Fibroblast of mammary gland (primary cell): ENCODE measurements around the gene HSPB1.

ENCODE experiments used
- DNase-seq: peaks from one replicate; pipeline ENCODE4 v3.0.0-alpha.2; 2010; ENCODE audit warnings: low read depth
- H3K4me3 ChIP-seq: 2 replicates; pipeline ENCODE4 v1.5.1; 2011; ENCODE audit warnings: low read depth, mild to moderate bottlenecking, low read length, moderate library complexity; ENCODE audit not compliant: control insufficient read depth
- TF ChIP-seq, protein P1 (sequence below): conservative IDR thresholded peaks from 2 replicates; pipeline ENCODE4 v1.5.1; 2011; ENCODE audit warnings: low read depth, low read length, inconsistent platforms; ENCODE audit not compliant: control insufficient read depth, insufficient read depth

The HSPB1 gene

DNA sequence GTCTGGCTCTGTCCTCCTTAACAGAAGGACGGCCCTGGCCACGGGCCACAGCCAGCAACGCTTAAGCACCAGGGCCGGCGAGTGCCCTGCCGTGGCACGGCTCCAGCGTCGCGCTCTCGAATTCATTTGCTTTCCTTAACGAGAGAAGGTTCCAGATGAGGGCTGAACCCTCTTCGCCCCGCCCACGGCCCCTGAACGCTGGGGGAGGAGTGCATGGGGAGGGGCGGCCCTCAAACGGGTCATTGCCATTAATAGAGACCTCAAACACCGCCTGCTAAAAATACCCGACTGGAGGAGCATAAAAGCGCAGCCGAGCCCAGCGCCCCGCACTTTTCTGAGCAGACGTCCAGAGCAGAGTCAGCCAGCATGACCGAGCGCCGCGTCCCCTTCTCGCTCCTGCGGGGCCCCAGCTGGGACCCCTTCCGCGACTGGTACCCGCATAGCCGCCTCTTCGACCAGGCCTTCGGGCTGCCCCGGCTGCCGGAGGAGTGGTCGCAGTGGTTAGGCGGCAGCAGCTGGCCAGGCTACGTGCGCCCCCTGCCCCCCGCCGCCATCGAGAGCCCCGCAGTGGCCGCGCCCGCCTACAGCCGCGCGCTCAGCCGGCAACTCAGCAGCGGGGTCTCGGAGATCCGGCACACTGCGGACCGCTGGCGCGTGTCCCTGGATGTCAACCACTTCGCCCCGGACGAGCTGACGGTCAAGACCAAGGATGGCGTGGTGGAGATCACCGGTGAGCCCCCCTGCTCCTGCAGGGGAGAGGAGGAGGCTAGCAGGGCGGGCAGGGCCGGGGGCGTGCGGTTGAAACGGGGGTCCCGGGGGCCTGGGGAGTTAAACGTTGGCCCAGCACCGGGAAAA is at the start of gene HSPB1:
Gene HSPB1, plus strand, starts transcription at position 327 of the 855 bp plus-strand sequence. Its CDS starts 40 bp downstream, at position 367.
- peak within 1 kb of the TSS; percentile 87 for H3K4me3 ChIP-seq
- peak; percentile 85 for DNase-seq
- TF ChIP-seq, protein P1, sequence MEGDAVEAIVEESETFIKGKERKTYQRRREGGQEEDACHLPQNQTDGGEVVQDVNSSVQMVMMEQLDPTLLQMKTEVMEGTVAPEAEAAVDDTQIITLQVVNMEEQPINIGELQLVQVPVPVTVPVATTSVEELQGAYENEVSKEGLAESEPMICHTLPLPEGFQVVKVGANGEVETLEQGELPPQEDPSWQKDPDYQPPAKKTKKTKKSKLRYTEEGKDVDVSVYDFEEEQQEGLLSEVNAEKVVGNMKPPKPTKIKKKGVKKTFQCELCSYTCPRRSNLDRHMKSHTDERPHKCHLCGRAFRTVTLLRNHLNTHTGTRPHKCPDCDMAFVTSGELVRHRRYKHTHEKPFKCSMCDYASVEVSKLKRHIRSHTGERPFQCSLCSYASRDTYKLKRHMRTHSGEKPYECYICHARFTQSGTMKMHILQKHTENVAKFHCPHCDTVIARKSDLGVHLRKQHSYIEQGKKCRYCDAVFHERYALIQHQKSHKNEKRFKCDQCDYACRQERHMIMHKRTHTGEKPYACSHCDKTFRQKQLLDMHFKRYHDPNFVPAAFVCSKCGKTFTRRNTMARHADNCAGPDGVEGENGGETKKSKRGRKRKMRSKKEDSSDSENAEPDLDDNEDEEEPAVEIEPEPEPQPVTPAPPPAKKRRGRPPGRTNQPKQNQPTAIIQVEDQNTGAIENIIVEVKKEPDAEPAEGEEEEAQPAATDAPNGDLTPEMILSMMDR: no peak

DNA sequence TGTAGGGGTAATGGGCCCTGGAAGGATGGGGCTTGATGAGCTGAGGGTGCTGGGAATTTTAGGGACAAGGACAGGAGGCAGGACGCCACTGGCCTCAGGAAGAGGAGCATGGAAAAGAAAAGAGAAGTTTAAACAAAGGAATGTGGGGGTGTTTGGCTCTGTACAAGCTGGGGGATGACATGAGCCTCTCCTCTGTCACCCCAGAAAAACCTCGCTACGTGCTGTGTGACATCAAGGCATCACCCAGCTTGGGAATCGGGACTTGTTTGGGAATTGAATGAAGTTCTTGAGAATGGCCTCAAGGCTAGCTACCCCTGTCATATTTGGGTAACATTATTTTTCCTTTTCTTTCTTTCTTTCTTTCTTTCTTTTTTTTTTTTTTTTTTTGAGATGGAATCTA is 47.7 kb upstream of the HSPB1 start:
- no peak for DNase-seq
- no peak overlapping the region for H3K4me3 ChIP-seq
- TF ChIP-seq, protein P1: no peak

DNA sequence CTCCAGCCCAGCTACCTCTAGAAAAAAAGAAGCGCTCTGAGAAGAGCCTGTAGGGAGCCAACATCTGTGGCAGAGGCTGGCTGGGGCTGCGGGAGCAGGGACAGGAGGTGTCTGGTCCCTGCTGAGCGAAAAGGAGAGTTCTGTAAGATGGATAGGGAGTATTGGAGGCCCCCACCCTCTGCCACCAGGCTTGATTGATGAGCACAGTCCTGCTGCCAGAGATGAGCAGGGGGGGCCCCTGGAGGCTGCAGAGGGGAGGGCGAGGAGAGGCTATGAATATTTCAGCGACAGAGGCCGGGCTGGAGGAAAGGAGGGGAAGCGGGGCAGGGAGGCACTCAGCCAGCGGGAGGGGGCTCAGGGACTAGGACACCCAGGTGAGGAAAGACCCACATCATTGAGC is 44.5 kb upstream of the HSPB1 start:
- H3K4me3 ChIP-seq: no peak overlapping the region
- TF ChIP-seq, protein P1: no peak
- no peak for DNase-seq

DNA sequence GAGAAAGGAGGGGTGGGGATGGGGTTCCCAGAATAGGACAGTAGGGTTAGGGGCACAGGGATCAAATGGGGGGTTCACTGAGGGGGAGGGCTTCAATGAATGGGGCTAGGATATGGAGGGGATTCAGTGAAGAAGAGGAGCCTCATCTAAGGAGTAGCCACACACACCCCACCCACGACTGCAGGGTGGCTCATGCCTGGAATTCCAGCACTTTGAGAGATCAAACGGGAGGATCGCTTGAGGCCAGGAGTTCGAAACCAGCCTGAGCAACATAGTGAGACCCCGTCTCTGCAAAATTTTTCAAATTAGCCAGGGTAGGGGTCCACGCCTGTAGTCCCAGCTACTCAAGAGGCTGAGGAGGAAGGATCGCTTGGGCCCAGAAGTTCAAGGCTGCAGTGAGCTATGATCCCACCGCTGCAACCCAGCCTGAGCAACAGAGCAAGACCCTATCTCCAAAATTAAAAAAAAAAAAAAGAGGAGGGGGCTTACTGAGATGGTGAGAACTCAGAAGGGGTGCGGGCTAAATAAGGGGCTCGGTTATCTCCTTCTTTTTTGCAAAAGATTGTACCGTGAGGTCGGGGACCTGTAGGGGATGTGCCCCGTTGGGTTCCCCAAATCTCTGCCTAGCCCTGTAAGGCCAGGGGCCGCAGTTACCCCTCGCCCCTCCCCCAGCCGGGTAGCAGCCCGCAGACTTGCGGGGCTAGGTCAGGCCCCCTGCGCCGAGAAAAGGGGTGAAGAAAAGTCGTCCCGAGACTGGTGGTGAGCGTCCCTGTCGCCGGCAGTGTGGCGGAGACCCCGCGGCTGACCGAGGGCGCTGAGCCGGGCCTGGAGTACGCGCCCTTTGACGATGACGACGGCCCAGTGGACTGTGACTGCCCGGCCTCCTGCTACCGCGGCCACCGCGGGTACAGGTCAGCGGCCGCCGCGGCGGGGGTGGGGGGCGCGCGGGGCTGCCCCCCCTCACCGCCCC is 43.1 kb upstream of the HSPB1 start:
- no peak overlapping the region for H3K4me3 ChIP-seq
- DNase-seq: no peak
- TF ChIP-seq, protein P1: no peak

DNA sequence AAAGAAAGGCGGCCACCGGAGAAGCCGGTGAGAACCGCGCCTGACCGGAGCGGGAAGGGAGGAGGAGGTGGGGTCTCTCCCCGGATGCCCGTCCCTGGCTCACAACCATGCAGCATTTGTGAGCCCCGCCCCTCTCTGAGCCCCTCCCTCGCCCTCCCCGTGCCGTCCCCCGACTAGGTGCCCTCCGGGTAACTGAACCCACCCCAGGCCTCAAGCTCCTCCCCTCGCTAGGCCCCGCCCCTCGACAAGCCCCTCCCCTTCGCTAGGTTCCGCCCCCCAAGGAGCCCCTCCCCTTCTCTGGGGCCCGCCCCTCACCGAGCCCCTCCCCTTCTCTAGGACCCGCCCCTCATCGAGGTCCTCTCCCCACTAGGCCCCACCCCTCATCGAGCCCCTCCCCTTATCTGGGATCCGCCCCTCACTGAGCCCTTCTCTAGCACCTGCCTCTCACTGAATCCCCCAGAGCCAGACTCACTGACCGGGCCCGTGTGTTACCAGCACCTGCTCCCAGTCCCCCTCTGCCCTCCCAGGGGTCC is 42.2 kb upstream of the HSPB1 start:
- H3K4me3 ChIP-seq: no peak overlapping the region
- peak; percentile 11 for DNase-seq
- TF ChIP-seq, protein P1: no peak

DNA sequence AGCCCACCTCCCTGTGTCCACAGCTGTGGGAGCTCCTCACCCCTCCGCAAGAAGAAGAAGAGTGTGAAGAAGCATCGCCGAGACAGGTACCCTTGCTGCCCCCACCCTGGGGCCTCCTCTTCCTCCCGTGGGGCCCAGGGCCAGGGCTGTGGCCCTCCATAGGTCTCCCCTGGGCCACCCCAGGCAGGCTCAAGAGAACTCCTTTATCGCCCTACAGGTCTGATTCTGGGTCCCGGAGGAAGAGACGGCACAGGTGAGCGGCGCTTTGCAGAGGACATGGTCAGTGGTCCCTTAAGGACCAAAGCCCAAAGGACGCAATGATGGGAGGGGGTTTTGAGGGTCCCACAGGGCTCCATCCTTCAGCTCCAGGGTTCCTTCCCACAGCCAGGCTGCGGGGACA is 41.1 kb upstream of the HSPB1 start:
- DNase-seq: no peak
- TF ChIP-seq, protein P1: no peak
- no peak overlapping the region for H3K4me3 ChIP-seq
